Panc1 (cell line): ENCODE measurements around the gene CCDC102A.

Experiments
- CTCF ChIP-seq: fragments of 450-650 bp; IDR thresholded peaks from 2 replicates; pipeline ENCODE4 v1.5.1; 2017; ENCODE audit warnings: mild to moderate bottlenecking
- POLR2AphosphoS5 ChIP-seq: IDR thresholded peaks from 2 replicates; pipeline ENCODE4 v1.6.1; 2012; ENCODE audit warnings: mild to moderate bottlenecking, low read depth, low read length, moderate library complexity
- TCF7L2 ChIP-seq: IDR thresholded peaks from 2 replicates; pipeline ENCODE4 v1.6.1; 2011; ENCODE audit warnings: mild to moderate bottlenecking, low read depth, low read length, inconsistent platforms

GRCh38 chr16:57505169-57505568 lies 31.2 kb downstream of the CCDC102A start:
- no peak for TF ChIP-seq CTCF
- no peak for TF ChIP-seq TCF7L2
- no peak for TF ChIP-seq POLR2AphosphoS5
